Left ventricle myocardium superior (tissue), 1 donor: ENCODE measurements around the gene EHBP1. TPM values are rescaled to one million over a fixed set of nuclear protein-coding genes. Genes with fewer than 3 reads are reported as not detected.
A peak's percentile ranks its signal among the peaks of the same experiment; 100 is the strongest.
"Not testable (repeated sequence)": the region's sequence is repeated elsewhere in the genome, so short reads cannot be mapped to it uniquely, and the experiment has no call there.

ENCODE experiments used
- ATAC-seq: fragments of 200-7000 bp; cut with Tn5 transposase; one replicate; pipeline ENCODE4 v1.9.1; 2020; ENCODE audit warnings: mild to moderate bottlenecking, moderate library complexity
- DNase-seq: peaks from one replicate; pipeline ENCODE4 v3.0.0-alpha.2; 2020
- intact Hi-C: fragments of 100-400 bp; cut with micrococcal nuclease; formaldehyde crosslinking; loops from one replicate; pipeline ENCODE4 v1.11.0; 2022
- total RNA-seq: library from RNA; stranded (reverse); fragmentation: NEBNext Ultra II Directional; extraction: Animal tissue kit (Norgen Biotek cat#: 25700); gene quantifications from one replicate; pipeline ENCODE4 v1.2.1, GENCODE V29; 2021
- donor health status: DM: no; HTN: yes; CAD: no; lungs with severe emphysema.

The EHBP1 gene
- total RNA-seq, 1 donor from 2014 or later = 21.8 TPM

DNA sequence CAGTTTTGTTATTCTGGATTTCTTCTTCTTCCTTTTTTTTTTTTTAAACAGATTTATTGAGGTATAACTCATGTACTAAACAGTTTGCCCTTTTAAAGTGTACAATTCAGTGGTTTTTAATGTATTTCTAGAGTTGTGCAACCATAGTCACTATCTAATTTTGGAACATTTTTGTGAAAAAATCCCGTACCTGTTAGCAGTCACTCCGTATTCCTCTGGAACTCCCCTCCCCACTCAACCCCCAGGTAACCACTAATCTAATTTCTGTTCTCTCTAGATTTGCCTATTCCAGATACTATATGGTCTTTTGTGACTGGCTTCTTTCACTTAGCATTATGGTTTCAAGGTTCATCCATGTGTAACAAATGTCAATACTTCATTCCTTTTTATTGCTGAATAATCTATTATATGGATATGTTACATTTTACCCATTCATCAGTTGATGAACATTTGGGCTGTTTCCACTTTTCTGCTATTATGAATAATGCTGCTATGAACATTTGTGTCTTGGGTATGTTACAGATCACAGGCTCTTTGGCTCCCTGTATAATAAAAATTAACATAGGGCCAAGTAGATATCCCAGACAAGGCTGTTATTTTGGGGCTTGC is 21.9 kb downstream of the EHBP1 start:
- intact Hi-C loops = no loop called here
- DNase-seq (no peak), ATAC-seq (peak; percentile 40)

GRCh38 chr2:62727876-62728566 is 22.5 kb downstream of the EHBP1 start:
- intact Hi-C loops = no loop called here
- ATAC-seq (no peak), DNase-seq (no peak)

- no peak for ATAC-seq
Observed at GRCh38 chr2:62731275-62731674, 25.8 kb downstream of the EHBP1 start.

GRCh38 chr2:62732262-62732777 is 26.8 kb downstream of the EHBP1 start:
- intact Hi-C loops = no loop called here
- ATAC-seq = no peak
- no peak for DNase-seq

More at GRCh38 chr2:62731275-62731674, 25.8 kb downstream of the EHBP1 start:
- DNase-seq = no peak
- intact Hi-C loops = no loop called here

DNA sequence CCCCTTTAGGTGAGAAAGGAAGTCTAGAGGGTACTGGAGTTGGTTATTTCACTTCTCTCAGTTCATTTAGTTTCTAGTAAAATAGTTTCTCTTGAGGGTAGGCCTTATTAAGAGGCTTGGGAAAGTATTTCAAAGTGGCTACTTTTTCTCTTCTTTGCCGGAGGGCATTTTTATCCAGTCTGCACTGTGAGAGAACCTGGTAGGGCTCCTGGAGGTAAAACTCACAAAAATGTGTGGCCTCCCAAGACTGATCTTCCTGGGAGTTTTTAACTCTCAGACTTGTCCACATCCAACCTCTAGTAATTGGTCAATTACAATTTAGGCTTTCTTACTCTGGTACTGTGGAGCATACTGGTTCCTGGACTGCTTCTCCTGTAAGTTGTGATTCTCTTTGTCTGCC is 28.0 kb downstream of the EHBP1 start:
- ATAC-seq (no peak), DNase-seq (no peak)
- intact Hi-C loops = no loop called here

GRCh38 chr2:62736899-62737559 is 31.5 kb downstream of the EHBP1 start:
- intact Hi-C loops = no loop called here
- ATAC-seq = no peak
- DNase-seq = no peak

- ATAC-seq (no peak), DNase-seq (no peak)
- intact Hi-C loops = no loop called here
Observed at GRCh38 chr2:62738981-62739936, 33.7 kb downstream of the EHBP1 start.

DNA sequence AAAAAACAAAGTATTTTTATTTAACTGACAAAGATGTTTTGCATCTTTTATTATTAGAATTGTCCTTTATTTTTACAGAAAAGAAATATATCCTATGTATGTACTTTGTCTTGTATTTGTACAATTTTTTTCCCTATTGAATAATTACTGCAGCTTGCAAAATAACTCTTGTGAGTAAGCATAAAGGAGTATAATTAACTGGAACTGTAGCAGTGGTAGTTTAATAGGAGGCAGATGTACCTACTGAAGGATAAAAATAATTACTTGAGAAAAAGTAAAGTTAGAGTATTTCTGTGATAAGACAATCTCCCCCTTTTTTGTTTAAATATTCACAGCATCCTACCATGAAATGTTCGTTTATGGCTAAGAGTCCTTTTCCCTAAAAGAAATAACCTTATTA is 34.7 kb downstream of the EHBP1 start:
- intact Hi-C loops = no loop called here
- DNase-seq (no peak), ATAC-seq (no peak)

DNA sequence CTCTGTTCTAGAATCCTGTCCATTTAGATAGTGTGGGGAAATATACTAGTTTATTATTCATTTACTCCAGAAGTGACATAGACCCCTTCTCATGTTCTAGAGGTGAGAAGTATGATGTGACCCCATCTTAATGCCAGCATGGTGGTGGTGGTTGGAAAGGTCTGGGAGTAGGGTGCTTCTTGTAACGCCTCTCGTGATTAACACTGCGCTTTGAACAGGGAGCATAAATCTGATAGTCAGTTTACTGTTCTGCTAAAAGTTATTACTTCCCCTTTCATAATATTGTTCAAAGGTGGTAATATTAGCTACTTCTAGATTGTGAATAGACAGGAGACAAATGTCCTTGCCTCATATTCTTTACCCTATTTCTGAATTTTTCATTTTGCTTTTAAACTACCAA is 35.6 kb downstream of the EHBP1 start:
- DNase-seq (no peak), ATAC-seq (no peak)
- intact Hi-C loops = no loop called here

DNA sequence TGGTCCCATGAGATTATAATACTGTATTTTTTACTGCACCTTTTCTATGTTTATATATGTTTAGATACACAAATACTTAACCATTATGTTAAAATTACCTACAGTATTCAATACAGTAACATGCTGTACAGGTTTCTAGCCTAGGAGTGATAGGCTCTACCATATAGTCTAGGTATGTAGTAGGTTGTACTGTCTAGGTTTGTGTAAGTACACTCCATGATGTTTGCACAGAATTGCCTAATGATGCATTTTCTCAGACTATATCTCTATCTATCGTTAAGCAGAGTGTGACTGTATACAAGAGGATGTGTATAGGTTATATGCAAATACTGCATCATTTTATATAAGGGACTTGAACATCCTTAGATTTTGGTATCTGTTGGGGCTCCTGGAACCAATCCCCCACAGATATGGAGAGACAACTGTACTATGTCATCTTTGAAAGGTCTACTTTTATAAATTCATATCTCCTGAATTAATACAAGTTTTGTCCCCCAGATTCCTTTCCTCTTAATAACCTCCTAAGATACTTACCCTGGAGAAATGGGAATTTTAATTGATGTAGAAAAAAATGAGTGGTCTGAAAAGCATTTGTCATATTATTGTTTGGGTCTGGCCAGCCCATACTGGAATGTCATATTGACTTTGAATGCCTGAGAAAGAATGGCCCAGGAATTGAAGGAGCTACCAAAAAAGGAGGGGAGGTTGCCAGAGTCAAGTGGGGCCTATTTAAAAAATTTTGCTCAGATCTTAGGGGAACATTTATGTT is 36.6 kb downstream of the EHBP1 start:
- DNase-seq (no peak), ATAC-seq (no peak)
- intact Hi-C loops = no loop called here

GRCh38 chr2:62743506-62743905 is 38.0 kb downstream of the EHBP1 start:
- ATAC-seq (no peak), DNase-seq (no peak)
- intact Hi-C loops = no loop called here

- ATAC-seq = no peak
Observed at GRCh38 chr2:62744603-62745002, 39.1 kb downstream of the EHBP1 start.

GRCh38 chr2:62745891-62746481 is 40.5 kb downstream of the EHBP1 start:
- intact Hi-C loops = no loop called here
- DNase-seq (no peak), ATAC-seq (no peak)

More at GRCh38 chr2:62744603-62745002, 39.1 kb downstream of the EHBP1 start:
- intact Hi-C loops = no loop called here
- DNase-seq = no peak

- DNase-seq (no peak), ATAC-seq (no peak)
- intact Hi-C loops = no loop called here
Observed at GRCh38 chr2:62747169-62747568, 41.7 kb downstream of the EHBP1 start.

GRCh38 chr2:62747876-62748275 is 42.4 kb downstream of the EHBP1 start:
- intact Hi-C loops = no loop called here
- no peak for DNase-seq
- ATAC-seq = no peak

- ATAC-seq, intact Hi-C loops, DNase-seq: not testable (repeated sequence)
Observed at GRCh38 chr2:62749111-62749510, 43.6 kb downstream of the EHBP1 start.

DNA sequence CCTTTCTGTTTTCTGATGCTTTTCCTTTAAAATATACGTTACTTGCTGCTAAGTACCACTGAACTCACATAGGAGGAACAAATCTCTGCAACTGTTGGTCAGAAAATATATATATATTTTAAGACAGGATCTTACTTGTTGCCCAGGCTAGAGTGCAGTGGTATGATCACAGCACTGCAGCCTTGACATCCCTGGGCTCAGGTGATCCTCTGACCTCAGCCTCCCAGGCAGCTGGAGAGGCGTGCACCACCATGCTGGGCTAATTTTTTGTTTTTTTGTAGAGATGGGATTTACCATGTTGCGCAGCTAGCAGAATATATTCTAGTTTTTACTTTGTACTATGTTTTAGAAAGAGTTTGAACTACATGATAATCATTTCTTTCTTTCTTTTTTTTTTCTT is 51.5 kb downstream of the EHBP1 start:
- DNase-seq (no peak), ATAC-seq (no peak)
- intact Hi-C loops = no loop called here

GRCh38 chr2:62760026-62760425 is 54.5 kb downstream of the EHBP1 start:
- ATAC-seq (no peak), DNase-seq (no peak)
- intact Hi-C loops = no loop called here
